B cell (primary cell): ENCODE results near the gene SPATA2L. TPM values are rescaled to one million over a fixed set of nuclear protein-coding genes. Genes with fewer than 3 reads are reported as not detected.
"Not testable (repeated sequence)": the region's sequence is repeated elsewhere in the genome, so short reads cannot be mapped to it uniquely, and the experiment has no call there.

Experiments used
- ATAC-seq: fragments of 200-7000 bp; cut with Tn5 transposase; one replicate; pipeline ENCODE4 v1.10.0; 2021; ENCODE audit warnings: low read depth, mild to moderate bottlenecking, moderate number of reproducible peaks, moderate library complexity
- CTCF ChIA-PET: fragments of 350-600 bp; sonication (Branson Sonifier 250); formaldehyde crosslinking; loops from one replicate; lab custom pipeline; 2021; ENCODE audit warnings: antibody characterized with exemption, inconsistent platforms; lab: Charles Lee
- POLR2A ChIA-PET: fragments of 350-600 bp; sonication (Branson Sonifier 250); formaldehyde crosslinking; loops from one replicate; lab custom pipeline; 2021; ENCODE audit warnings: antibody characterized with exemption; lab: Charles Lee
- DNase-seq: peaks from one replicate; pipeline ENCODE4 v3.0.0; 2013
- H2AFZ ChIP-seq: 2 replicates; pipeline ENCODE4 v1.6.1; 2012; ENCODE audit warnings: mild to moderate bottlenecking, low read depth, low read length; ENCODE audit not compliant: insufficient read depth, poor library complexity, severe bottlenecking
- H3K27ac ChIP-seq, 2 donors: 1 replicate in 1 of 2; 2 replicates in 1 of 2; pipeline ENCODE4 v1.5.1; 2012 to 2013; ENCODE audit warnings: low read length in 2 of 2, mild to moderate bottlenecking in 2 of 2, moderate library complexity in 1 of 2
- H3K27me3 ChIP-seq, 4 experiments: fragments of 200-600 bp in 1 of 4; sonication (generic) in 1 of 4; replicated peaks in 1 of 4; 1 replicate in 2 of 4; 2 replicates in 2 of 4; pipeline versions ENCODE4 v1.6.1 to v1.7.0; 2013 to 2016; ENCODE audit warnings: low read length in 3 of 4, mild to moderate bottlenecking in 2 of 4, mixed read lengths in 1 of 4, moderate library complexity in 1 of 4; ENCODE audit not compliant: insufficient read depth in 4 of 4, control insufficient read depth in 3 of 4; ENCODE audit errors: control extremely low read depth in 1 of 4
- H3K36me3 ChIP-seq, 2 experiments: replicated peaks in 1 of 2; 1 replicate in 1 of 2; 2 replicates in 1 of 2; pipeline versions ENCODE4 v1.6.1 to v1.7.1; 2013; ENCODE audit warnings: low read length in 1 of 2; ENCODE audit not compliant: insufficient read depth in 2 of 2, control insufficient read depth in 1 of 2; ENCODE audit errors: control extremely low read depth in 1 of 2, extremely low read depth in 1 of 2
- H3K4me1 ChIP-seq, 2 donors: fragments of 200-600 bp in 1 of 2; sonication (generic) in 1 of 2; 1 replicate in 1 of 2; 2 replicates in 1 of 2; pipeline versions ENCODE4 v1.5.1 to v1.6.1; 2013 to 2017; ENCODE audit warnings: low read length in 2 of 2; ENCODE audit not compliant: control insufficient read depth in 2 of 2, insufficient read depth in 2 of 2
- H3K4me2 ChIP-seq: replicated peaks from 2 replicates; pipeline ENCODE3; 2012; ENCODE audit warnings: mild to moderate bottlenecking, low read depth, low read length; ENCODE audit not compliant: poor library complexity, severe bottlenecking
- H3K4me3 ChIP-seq, 5 experiments: fragments of 200-600 bp in 1 of 5; sonication (generic) in 1 of 5; 1 replicate in 3 of 5; 2 replicates in 2 of 5; pipeline versions ENCODE4 v1.5.1 to v1.7.0; 2011 to 2016; ENCODE audit warnings: low read length in 4 of 5, mild to moderate bottlenecking in 4 of 5, low read depth in 2 of 5, control low read depth in 1 of 5, moderate library complexity in 1 of 5; ENCODE audit not compliant: insufficient read depth in 1 of 5; ENCODE audit errors: control extremely low read depth in 1 of 5, extremely low read depth in 1 of 5
- H3K79me2 ChIP-seq: fragments of 200-600 bp; sonication (generic); one replicate; pipeline ENCODE4 v1.6.0; 2016; ENCODE audit warnings: low read length; ENCODE audit not compliant: control insufficient read depth, insufficient read depth
- H3K9ac ChIP-seq: fragments of 200-600 bp; sonication (generic); 2 replicates; pipeline ENCODE4 v1.6.1; 2017; ENCODE audit warnings: mild to moderate bottlenecking, low read length, moderate library complexity
- H3K9me3 ChIP-seq, 3 donors: one replicate each; pipeline versions ENCODE4 v1.6.1 to v1.7.1; 2013; ENCODE audit warnings: low read length in 2 of 3; ENCODE audit not compliant: control insufficient read depth in 2 of 3, insufficient read depth in 1 of 3; ENCODE audit errors: control extremely low read depth in 1 of 3
- H4K20me1 ChIP-seq: 2 replicates; pipeline ENCODE4 v1.6.0; 2012; ENCODE audit warnings: mild to moderate bottlenecking, low read length; ENCODE audit not compliant: insufficient read depth, control insufficient read depth, poor library complexity, severe bottlenecking
- H3K27ac Mint-ChIP-seq: one replicate; pipeline ENCODE4 v1.8.0; 2021; ENCODE audit warnings: mixed read lengths
- H3K27me3 Mint-ChIP-seq: one replicate; pipeline ENCODE4 v1.8.0; 2021; ENCODE audit warnings: mixed read lengths
- H3K4me1 Mint-ChIP-seq: one replicate; pipeline ENCODE4 v1.8.0; 2021; ENCODE audit warnings: mixed read lengths
- H3K4me3 Mint-ChIP-seq: one replicate; pipeline ENCODE4 v1.8.0; 2021; ENCODE audit warnings: mixed read lengths
- H3K9me3 Mint-ChIP-seq: one replicate; pipeline ENCODE4 v1.8.0; 2022; ENCODE audit warnings: mixed read lengths; ENCODE audit not compliant: insufficient read depth
- CTCF ChIP-seq: fragments of 200-600 bp; IDR thresholded peaks from one replicate; pipeline ENCODE4 v1.8.0; 2022; ENCODE audit warnings: antibody characterized with exemption, mild to moderate bottlenecking
- EZH2 ChIP-seq: IDR thresholded peaks from 2 replicates; pipeline ENCODE4 v1.6.1; 2012; ENCODE audit warnings: borderline replicate concordance, low read depth, mild to moderate bottlenecking, moderate library complexity, low read length; ENCODE audit not compliant: insufficient read depth, poor library complexity, severe bottlenecking
- WGBS: methylation state at CpG from one replicate; pipeline ENCODE4 v1.1.5; 2013; ENCODE audit warnings: missing lambda C conversion rate; ENCODE audit not compliant: insufficient coverage; 5-methylcytosine and 5-hydroxymethylcytosine counted together
- intact Hi-C: fragments of 100-400 bp; cut with micrococcal nuclease; formaldehyde crosslinking; loops from one replicate; pipeline ENCODE4 v1.10.0; 2022
- polyA plus RNA-seq: library from polyadenylated mRNA; depleted of rRNA; stranded (reverse); fragments of >200 nt; gene quantifications from 2 replicates; pipeline ENCODE4 v1.2.3, GENCODE V29; 2012
- total RNA-seq, 2 donors: library from RNA; stranded (reverse); fragments of 120-200 nt in 1 of 2; gene quantifications; 1 replicate in 1 of 2; 2 replicates in 1 of 2; pipeline versions ENCODE4 v1.2.3 to v1.2.4, GENCODE V29; 2013 to 2022

SPATA2L gene
- total and polyA plus RNA-seq, 2 donors (not counting 1 experiment from before 2014, with no cell fraction given): 16.4 to 32.1 TPM

GRCh38 chr16:89668790-89669158, 32.7 kb downstream of the SPATA2L start:
- no peak for TF ChIP-seq EZH2
- no peak for TF ChIP-seq CTCF
- Mint-ChIP-seq H3K9me3 (no peaks in the 10 kb centered on the region), H3K27ac (no peak overlapping the region), H3K27me3 (no peaks in the 10 kb centered on the region), H3K4me3 (no peak overlapping the region), H3K4me1 (peaks cover 3% of the 10 kb centered on the region)
- no peaks in the 10 kb centered on the region for H3K79me2 ChIP-seq
- no peak overlapping the region for H3K27ac ChIP-seq
- ChIA-PET CTCF (interaction anchor here (0.6 to 1.2 kb wide), 3 partner anchors 9 to 126 kb away, joined by 3 read pairs; no protein-coding TSS in a partner anchor), POLR2A (no interaction called here)
- H3K9ac ChIP-seq: no peak overlapping the region
- peak overlapping the region; percentile 35 for H3K4me2 ChIP-seq
- peaks cover 0 to 3% (median 0%) of the 10 kb centered on the region in 3 donors for H3K9me3 ChIP-seq
- WGBS: 78% methylated on average over 4 of the region's 5 CpGs
- no peaks in the 10 kb centered on the region for H3K36me3 ChIP-seq
- no peak for ATAC-seq
- H3K27me3 ChIP-seq: no peaks in the 10 kb centered on the region
- H3K4me1 ChIP-seq: no peaks in the 10 kb centered on the region
- H3K4me3 ChIP-seq: no peak overlapping the region
- H4K20me1 ChIP-seq: no peaks in the 10 kb centered on the region
- peak overlapping the region; percentile 32 for H2AFZ ChIP-seq
- intact Hi-C loops: no loop called here
- no peak for DNase-seq

- TF ChIP-seq EZH2: no peak
- no peak for TF ChIP-seq CTCF
- no peak overlapping the region for H3K9ac ChIP-seq
- no peak overlapping the region for H3K27ac ChIP-seq
- Mint-ChIP-seq H3K27ac (no peak overlapping the region), H3K4me3 (no peak overlapping the region), H3K9me3 (no peaks in the 10 kb centered on the region), H3K4me1 (peaks cover 3% of the 10 kb centered on the region), H3K27me3 (no peaks in the 10 kb centered on the region)
- no peaks in the 10 kb centered on the region for H3K4me1 ChIP-seq
- CTCF ChIA-PET: interaction anchor here (1.2 kb wide), 1 partner anchor 53 kb away, joined by 3 read pairs; no protein-coding TSS in a partner anchor
- no peaks in the 10 kb centered on the region for H3K27me3 ChIP-seq
- no peak overlapping the region for H3K4me3 ChIP-seq
- 86% methylated on average over 9 of the region's 9 CpGs for WGBS
- DNase-seq: no peak
- POLR2A ChIA-PET: interaction anchor here (0.6 kb wide), 1 partner anchor 31 kb away, joined by 3 read pairs; no protein-coding TSS in a partner anchor
- H3K9me3 ChIP-seq: peaks cover 0 to 3% (median 0%) of the 10 kb centered on the region in 3 donors
- ATAC-seq: no peak
- H3K4me2 ChIP-seq: no peak overlapping the region
- intact Hi-C loops: no loop called here
- no peaks in the 10 kb centered on the region for H3K79me2 ChIP-seq
- H2AFZ ChIP-seq: no peak overlapping the region
- H3K36me3 ChIP-seq: no peaks in the 10 kb centered on the region
- no peaks in the 10 kb centered on the region for H4K20me1 ChIP-seq
These were observed 33.9 kb downstream of the SPATA2L start for GRCh38 chr16:89667633-89668032.

- H3K27ac ChIP-seq, H3K9ac ChIP-seq, H3K27me3 Mint-ChIP-seq, H3K27ac Mint-ChIP-seq, DNase-seq, H3K4me1 ChIP-seq, H4K20me1 ChIP-seq, H3K79me2 ChIP-seq, CTCF ChIA-PET, H3K4me2 ChIP-seq, H3K27me3 ChIP-seq, ATAC-seq, H3K4me1 Mint-ChIP-seq, H3K4me3 Mint-ChIP-seq, H3K9me3 Mint-ChIP-seq, H3K9me3 ChIP-seq, intact Hi-C loops, H3K4me3 ChIP-seq, H3K36me3 ChIP-seq, H2AFZ ChIP-seq: not testable (repeated sequence)
- POLR2A ChIA-PET: interaction anchor here (0.6 kb wide), 1 partner anchor 31 kb away, joined by 3 read pairs; no protein-coding TSS in a partner anchor
- no CpG with 5 or more reads among the region's 7 CpGs for WGBS
These were observed 34.5 kb downstream of the SPATA2L start for GRCh38 chr16:89667000-89667399.
